Measurements from ENCODE around the gene EDAR. TPM values are rescaled to one million over a fixed set of nuclear protein-coding genes. Genes with fewer than 3 reads are reported as not detected.

The EDAR gene
- polyA plus RNA-seq, 3 donors: not detected

- Histone ChIP-seq H3K9ac (ENCODE audit: insufficient read depth, low read length, poor library complexity, severe bottlenecking) (no peak overlapping the region), H3K9me3 (replicated peaks in 1 of 2; ENCODE audit: control insufficient read depth in 1 of 2, insufficient read depth in 1 of 2, low read length in 2 of 2) (no peaks in the 10 kb centered on the region), H3K79me2 (ENCODE audit: insufficient read depth, low read length) (no peaks in the 10 kb centered on the region), H3K4me2 (replicated peaks; ENCODE audit: extremely low read depth, low read length, poor library complexity, severe bottlenecking) (no peak overlapping the region), H3K36me3 (replicated peaks in 1 of 2; ENCODE audit: control insufficient read depth in 1 of 2, insufficient read depth in 2 of 2, low read length in 2 of 2) (no peaks in the 10 kb centered on the region), H3K4me3 (replicated peaks in 1 of 3; ENCODE audit: low read depth in 2 of 3, low read length in 3 of 3) (no peak overlapping the region), H3K27me3 (ENCODE audit: control insufficient read depth in 2 of 2, insufficient read depth in 2 of 2, low read length in 2 of 2) (no peaks in the 10 kb centered on the region), H3K27ac (ENCODE audit: low read depth in 1 of 2, low read length in 2 of 2) (no peak overlapping the region), H4K20me1 (ENCODE audit: insufficient read depth, low read length) (no peaks in the 10 kb centered on the region), H2AFZ (ENCODE audit: insufficient read depth, low read depth, low read length, poor library complexity, severe bottlenecking) (no peak overlapping the region), H3K4me1 (ENCODE audit: control insufficient read depth in 1 of 2, insufficient read depth in 2 of 2, low read length in 2 of 2) (no peaks in the 10 kb centered on the region)
- no peaks in the 10 kb centered on the region for H3K36me3 Mint-ChIP-seq
- intact Hi-C loops (cut with micrococcal nuclease): no loop called here
- H3K9me3 Mint-ChIP-seq: no peaks in the 10 kb centered on the region
- H3K27me3 Mint-ChIP-seq (ENCODE audit: low read depth in 3 of 3): peaks cover 1 to 8% (median 4%) of the 10 kb centered on the region in 3 donors
- H3K4me3 Mint-ChIP-seq: no peak overlapping the region
- no peak for TF ChIP-seq CTCF (IDR thresholded peaks at IDR 0.05)
- H3K27ac Mint-ChIP-seq: no peak overlapping the region
- no peak for DNase-seq
- WGBS (ENCODE audit: insufficient coverage): 81% methylated on average over 18 of the region's 22 CpGs
- peaks cover 4% of the 10 kb centered on the region for H3K4me1 Mint-ChIP-seq
Measured at GRCh38 chr2:108971661-108972566, 17.1 kb downstream of the EDAR start.

GRCh38 chr2:108970369-108970768, 18.7 kb downstream of the EDAR start:
- no peak for TF ChIP-seq CTCF (IDR thresholded peaks at IDR 0.05)
- H2AFZ ChIP-seq (ENCODE audit: insufficient read depth, low read depth, low read length, poor library complexity, severe bottlenecking): no peak overlapping the region
- H3K36me3 ChIP-seq (replicated peaks in 1 of 2; ENCODE audit: control insufficient read depth in 1 of 2, insufficient read depth in 2 of 2, low read length in 2 of 2): no peaks in the 10 kb centered on the region
- no peak for DNase-seq
- H3K27me3 ChIP-seq (ENCODE audit: control insufficient read depth in 2 of 2, insufficient read depth in 2 of 2, low read length in 2 of 2): no peaks in the 10 kb centered on the region
- H3K4me1 Mint-ChIP-seq: peaks cover 4% of the 10 kb centered on the region
- intact Hi-C loops (cut with micrococcal nuclease): no loop called here
- no peaks in the 10 kb centered on the region for H3K4me1 ChIP-seq (ENCODE audit: control insufficient read depth in 1 of 2, insufficient read depth in 2 of 2, low read length in 2 of 2)
- H3K9me3 Mint-ChIP-seq: no peaks in the 10 kb centered on the region
- no peak overlapping the region for H3K27ac ChIP-seq (ENCODE audit: low read depth in 1 of 2, low read length in 2 of 2)
- H3K9me3 ChIP-seq (replicated peaks in 1 of 2; ENCODE audit: control insufficient read depth in 1 of 2, insufficient read depth in 1 of 2, low read length in 2 of 2): no peaks in the 10 kb centered on the region
- no peaks in the 10 kb centered on the region for H3K36me3 Mint-ChIP-seq
- no peak overlapping the region for H3K27ac Mint-ChIP-seq
- no peaks in the 10 kb centered on the region for H3K79me2 ChIP-seq (ENCODE audit: insufficient read depth, low read length)
- no peak overlapping the region for H3K4me3 ChIP-seq (replicated peaks in 1 of 3; ENCODE audit: low read depth in 2 of 3, low read length in 3 of 3)
- no peak overlapping the region for H3K4me3 Mint-ChIP-seq
- H3K4me2 ChIP-seq (replicated peaks; ENCODE audit: extremely low read depth, low read length, poor library complexity, severe bottlenecking): no peak overlapping the region
- no peaks in the 10 kb centered on the region for H4K20me1 ChIP-seq (ENCODE audit: insufficient read depth, low read length)
- H3K9ac ChIP-seq (ENCODE audit: insufficient read depth, low read length, poor library complexity, severe bottlenecking): no peak overlapping the region
- 86% methylated on average over 1 of the region's 1 CpG for WGBS (ENCODE audit: insufficient coverage)
- H3K27me3 Mint-ChIP-seq (ENCODE audit: low read depth in 3 of 3): peaks cover 1 to 5% (median 4%) of the 10 kb centered on the region in 3 donors
